Upper lobe of left lung (tissue), 6 donors: ENCODE measurements around the gene TRIM67. TPM values are rescaled to one million over a fixed set of nuclear protein-coding genes. Genes with fewer than 3 reads are reported as not detected.
"Not testable (repeated sequence)": the region's sequence is repeated elsewhere in the genome, so short reads cannot be mapped to it uniquely, and the experiment has no call there.

Source experiments
- ATAC-seq, 2 donors: fragments of 200-7000 bp; cut with Tn5 transposase; one replicate each; pipeline ENCODE4 v1.9.1; 2022; ENCODE audit warnings: mild to moderate bottlenecking in 2 of 2, moderate library complexity in 2 of 2; ENCODE audit not compliant: low FRiP score in 2 of 2
- DNase-seq, 2 donors: peaks; one replicate each; pipeline ENCODE4 v3.0.0-alpha.2; 2019 to 2020
- H3K27ac ChIP-seq, 4 donors: fragments of 200-600 bp; sonication (generic); one replicate each; pipeline ENCODE4 v1.5.1; 2016 to 2019
- H3K27me3 ChIP-seq, 4 donors: fragments of 200-600 bp; sonication (generic); one replicate each; pipeline ENCODE4 v1.5.1; 2017 to 2019
- H3K36me3 ChIP-seq, 4 donors: fragments of 200-600 bp; sonication (generic); one replicate each; pipeline ENCODE4 v1.5.1; 2016 to 2019
- H3K4me1 ChIP-seq, 4 donors: fragments of 200-600 bp; sonication (generic); one replicate each; pipeline ENCODE4 v1.5.1; 2018 to 2019
- H3K4me3 ChIP-seq, 4 donors: fragments of 200-600 bp; sonication (generic); one replicate each; pipeline ENCODE4 v1.5.1; 2017 to 2019; ENCODE audit warnings: mild to moderate bottlenecking in 2 of 4, moderate library complexity in 1 of 4
- H3K9me3 ChIP-seq, 4 donors: fragments of 200-600 bp; sonication (generic); one replicate each; pipeline ENCODE4 v1.5.1; 2018 to 2019
- EP300 ChIP-seq, 4 donors: sonication (generic); formaldehyde crosslinking; IDR thresholded peaks; one replicate each; pipeline ENCODE4 v1.5.1; 2017; ENCODE audit warnings: antibody characterized with exemption in 4 of 4, control low read depth in 2 of 4
- POLR2A ChIP-seq, 4 donors: fragments of 450-650 bp; IDR thresholded peaks; one replicate each; pipeline ENCODE4 v1.5.1; 2016 to 2017; ENCODE audit warnings: antibody characterized with exemption in 4 of 4, mild to moderate bottlenecking in 2 of 4
- POLR2AphosphoS5 ChIP-seq, 2 donors: sonication (generic); formaldehyde crosslinking; IDR thresholded peaks; one replicate each; pipeline ENCODE4 v1.5.1; 2017; ENCODE audit warnings: antibody characterized with exemption in 2 of 2
- WGBS, 2 donors: methylation state at CpG; one replicate each; pipeline ENCODE4 v1.1.5; 2017 to 2018; 5-methylcytosine and 5-hydroxymethylcytosine counted together
- total RNA-seq, 6 donors: library from RNA; depleted of rRNA in 4 of 6; stranded (reverse); fragments of >200 nt in 4 of 6; gene quantifications; one replicate each; pipeline versions ENCODE4 v1.1.0 to v1.2.1, GENCODE V29; 2016 to 2021
- TF ChIP-seq, protein P1 (sequence below), 6 experiments: fragments of 450-650 bp in 4 of 6; fragments of 200-600 bp in 2 of 6; sonication (generic) in 2 of 6; IDR thresholded peaks; one replicate each; pipeline ENCODE4 v1.5.1; 2016 to 2019; ENCODE audit warnings: antibody characterized with exemption in 6 of 6
- donor health status: DM: no; HTN: no; CAD: no; lungs with moderate emphysema.
- donor health status: DM: no; HTN: yes; CAD: no; lungs with severe emphysema.

Gene TRIM67
- total RNA-seq, 6 donors from 2014 or later = 0.03 TPM; not detected in 5

DNA sequence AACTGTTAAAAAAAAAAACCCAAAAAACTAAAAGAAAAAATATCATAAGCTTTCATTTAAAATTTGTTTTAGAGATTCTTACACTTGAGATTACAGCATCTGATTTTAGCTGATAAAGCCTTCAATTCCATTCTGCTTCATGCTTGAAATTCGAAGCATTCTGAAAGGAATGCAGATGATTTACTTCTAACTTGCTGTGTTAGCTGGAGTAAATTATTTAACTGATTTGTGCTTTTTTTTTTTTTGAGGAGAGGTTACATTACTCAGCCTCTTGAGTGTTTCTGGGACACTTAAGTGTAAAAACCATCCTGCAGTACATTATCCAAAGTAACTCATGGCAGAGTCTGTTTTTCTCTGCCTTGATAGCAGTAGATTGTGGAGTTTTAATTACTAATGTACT is 4.5 kb upstream of the TRIM67 start:
- WGBS, 2 donors = 33 to 53% methylated on average over 1 of the region's 1 CpG
- Histone ChIP-seq H3K4me3 (no peak overlapping the region), H3K27ac (no peak overlapping the region), H3K27me3 (peaks cover 0 to 23% (median 11%) of the 10 kb centered on the region in 4 donors), H3K9me3 (peaks cover 0 to 2% (median 0%) of the 10 kb centered on the region in 4 donors), H3K4me1 (peaks cover 14 to 16% (median 16%) of the 10 kb centered on the region in 4 donors), H3K36me3 (no peaks in the 10 kb centered on the region)
- DNase-seq = no peak
- TF ChIP-seq POLR2A (IDR thresholded peaks at IDR 0.05) (no peak), POLR2AphosphoS5 (IDR thresholded peaks at IDR 0.05) (no peak), EP300 (IDR thresholded peaks at IDR 0.05) (no peak)
- TF ChIP-seq, protein P1, sequence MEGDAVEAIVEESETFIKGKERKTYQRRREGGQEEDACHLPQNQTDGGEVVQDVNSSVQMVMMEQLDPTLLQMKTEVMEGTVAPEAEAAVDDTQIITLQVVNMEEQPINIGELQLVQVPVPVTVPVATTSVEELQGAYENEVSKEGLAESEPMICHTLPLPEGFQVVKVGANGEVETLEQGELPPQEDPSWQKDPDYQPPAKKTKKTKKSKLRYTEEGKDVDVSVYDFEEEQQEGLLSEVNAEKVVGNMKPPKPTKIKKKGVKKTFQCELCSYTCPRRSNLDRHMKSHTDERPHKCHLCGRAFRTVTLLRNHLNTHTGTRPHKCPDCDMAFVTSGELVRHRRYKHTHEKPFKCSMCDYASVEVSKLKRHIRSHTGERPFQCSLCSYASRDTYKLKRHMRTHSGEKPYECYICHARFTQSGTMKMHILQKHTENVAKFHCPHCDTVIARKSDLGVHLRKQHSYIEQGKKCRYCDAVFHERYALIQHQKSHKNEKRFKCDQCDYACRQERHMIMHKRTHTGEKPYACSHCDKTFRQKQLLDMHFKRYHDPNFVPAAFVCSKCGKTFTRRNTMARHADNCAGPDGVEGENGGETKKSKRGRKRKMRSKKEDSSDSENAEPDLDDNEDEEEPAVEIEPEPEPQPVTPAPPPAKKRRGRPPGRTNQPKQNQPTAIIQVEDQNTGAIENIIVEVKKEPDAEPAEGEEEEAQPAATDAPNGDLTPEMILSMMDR (IDR thresholded peaks at IDR 0.05) = no peak
- ATAC-seq = no peak

DNA sequence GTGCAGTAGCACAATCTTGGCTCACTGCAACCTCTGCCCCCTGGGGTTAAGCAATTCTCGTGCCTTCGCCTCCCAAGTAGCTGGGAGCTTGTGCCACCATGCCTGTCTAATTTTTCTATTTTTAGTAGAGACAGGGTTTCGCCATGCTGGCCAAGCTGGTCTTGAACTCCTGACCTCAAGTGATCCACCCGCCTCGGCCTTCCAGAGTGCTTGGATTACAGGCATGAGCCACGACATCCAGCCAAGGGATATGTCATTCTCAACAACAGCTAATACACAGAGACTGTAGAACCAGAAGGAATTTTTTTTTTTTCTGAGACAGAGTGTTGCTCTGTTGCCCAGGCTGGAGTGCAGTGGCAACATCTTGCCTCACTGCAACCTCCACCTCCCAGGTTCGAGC is 3.7 kb upstream of the TRIM67 start:
- not testable (repeated sequence) for H3K27ac ChIP-seq, H3K36me3 ChIP-seq, ATAC-seq, H3K9me3 ChIP-seq, DNase-seq, H3K4me3 ChIP-seq
- 45 to 72% methylated on average over 7 of the region's 7 CpGs for WGBS, 2 donors
- Histone ChIP-seq H3K4me1 (peaks cover 23 to 25% (median 24%) of the 10 kb centered on the region in 4 donors), H3K27me3 (peaks cover 0 to 32% (median 15%) of the 10 kb centered on the region in 4 donors)

DNA sequence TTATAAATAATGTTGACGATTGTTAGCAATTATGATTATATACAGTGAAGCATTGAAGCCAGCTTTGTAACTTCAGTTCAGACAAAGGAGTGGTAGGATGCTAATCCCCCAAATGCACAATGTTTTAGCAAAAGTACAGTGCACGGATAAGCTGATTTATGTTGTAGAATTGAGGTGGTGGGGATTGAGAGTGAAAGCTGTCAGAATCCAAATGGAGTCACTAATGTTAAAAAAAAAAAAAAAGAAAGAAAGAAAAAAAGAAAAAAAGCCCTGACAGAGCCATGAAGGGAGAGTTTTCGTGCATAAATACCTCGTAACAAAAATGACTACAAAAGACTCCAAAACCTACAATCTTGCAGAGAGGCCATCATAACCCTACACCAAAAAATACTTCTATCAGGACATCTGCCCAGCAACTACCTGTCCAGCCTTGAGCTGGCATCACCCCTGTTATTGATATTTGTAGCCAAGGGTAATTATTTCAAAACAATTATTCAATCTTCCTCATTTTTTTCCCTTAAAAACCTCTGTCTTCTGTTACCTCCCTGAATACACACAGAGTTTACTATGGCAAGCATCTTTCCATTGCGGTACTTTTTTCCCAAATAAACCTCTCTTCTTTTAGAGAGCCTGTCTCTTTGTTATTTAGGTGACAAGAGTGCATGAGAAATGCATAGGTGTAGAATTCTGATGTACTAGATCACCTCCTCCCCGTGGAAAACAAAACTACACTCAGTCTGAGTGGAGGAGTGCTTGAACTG is 2.5 kb upstream of the TRIM67 start:
- H3K9me3 ChIP-seq = no peaks in the 10 kb centered on the region
- no peak overlapping the region for H3K27ac ChIP-seq
- ATAC-seq = no peak
- no peak for TF ChIP-seq POLR2A (IDR thresholded peaks at IDR 0.05)
- TF ChIP-seq, protein P1 (IDR thresholded peaks at IDR 0.05) = no peak
- no peak for TF ChIP-seq POLR2AphosphoS5 (IDR thresholded peaks at IDR 0.05)
- TF ChIP-seq EP300 (IDR thresholded peaks at IDR 0.05) = no peak
- no peak overlapping the region for H3K4me3 ChIP-seq
- H3K4me1 ChIP-seq = peaks cover 26 to 31% (median 28%) of the 10 kb centered on the region in 4 donors
- DNase-seq = no peak
- H3K36me3 ChIP-seq = no peaks in the 10 kb centered on the region
- 65 to 68% methylated on average over 6 of the region's 6 CpGs for WGBS, 2 donors
- peaks cover 0 to 44% (median 21%) of the 10 kb centered on the region in 4 donors for H3K27me3 ChIP-seq

GRCh38 chr1:231159963-231160761 is 1.7 kb upstream of the TRIM67 start:
- WGBS, 2 donors = 64 to 69% methylated on average over 14 to 15 of the region's 15 CpGs

More at GRCh38 chr1:231159963-231160761, 1.7 kb upstream of the TRIM67 start:
- Histone ChIP-seq H3K4me3 (no peak overlapping the region), H3K27ac (no peak overlapping the region), H3K4me1 (peaks cover 26 to 31% (median 28%) of the 10 kb centered on the region in 4 donors), H3K27me3 (peaks cover 0 to 44% (median 22%) of the 10 kb centered on the region in 4 donors), H3K9me3 (no peaks in the 10 kb centered on the region), H3K36me3 (no peaks in the 10 kb centered on the region)
- TF ChIP-seq, protein P1 (IDR thresholded peaks at IDR 0.05) = no peak
- no peak for TF ChIP-seq EP300 (IDR thresholded peaks at IDR 0.05)
- no peak for TF ChIP-seq POLR2A (IDR thresholded peaks at IDR 0.05)
- TF ChIP-seq POLR2AphosphoS5 (IDR thresholded peaks at IDR 0.05) = no peak
- no peak for ATAC-seq
- no peak for DNase-seq
